ENCODE results near the gene GLS. TPM values are rescaled to one million over a fixed set of nuclear protein-coding genes. Genes with fewer than 3 reads are reported as not detected.
"Not testable (repeated sequence)": the region's sequence is repeated elsewhere in the genome, so short reads cannot be mapped to it uniquely, and the experiment has no call there.

The GLS gene
- total RNA-seq, 4 donors from 2014 or later, result 85.4 to 219 (median 117) TPM

DNA sequence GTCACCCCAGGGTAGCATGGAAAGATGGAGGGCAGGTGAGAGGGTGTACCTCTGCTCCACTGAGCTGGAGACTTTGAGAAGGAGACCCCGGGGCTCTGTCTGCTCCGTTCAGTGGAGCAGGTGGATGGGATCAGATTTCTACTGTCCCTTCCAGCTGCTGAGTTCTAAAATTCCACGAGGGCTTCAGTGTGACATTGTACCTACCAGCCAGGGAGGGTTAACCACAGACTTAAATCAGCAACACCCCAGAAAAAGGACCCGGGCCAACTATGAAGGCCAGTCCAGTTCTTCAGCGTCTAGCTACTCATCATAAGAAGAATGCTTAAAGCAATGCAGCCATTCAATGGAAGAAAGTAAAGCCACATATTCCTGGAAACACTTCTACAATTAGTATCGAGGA is 109.5 kb downstream of the GLS start:
- no peak overlapping the region for H3K4me3 ChIP-seq
- no peak for TF ChIP-seq POLR2AphosphoS5 (IDR thresholded peaks at IDR 0.05)
- TF ChIP-seq POLR2A (IDR thresholded peaks at IDR 0.05), result no peak
- no peak for TF ChIP-seq EP300 (IDR thresholded peaks at IDR 0.05)
- TF ChIP-seq, protein P1, sequence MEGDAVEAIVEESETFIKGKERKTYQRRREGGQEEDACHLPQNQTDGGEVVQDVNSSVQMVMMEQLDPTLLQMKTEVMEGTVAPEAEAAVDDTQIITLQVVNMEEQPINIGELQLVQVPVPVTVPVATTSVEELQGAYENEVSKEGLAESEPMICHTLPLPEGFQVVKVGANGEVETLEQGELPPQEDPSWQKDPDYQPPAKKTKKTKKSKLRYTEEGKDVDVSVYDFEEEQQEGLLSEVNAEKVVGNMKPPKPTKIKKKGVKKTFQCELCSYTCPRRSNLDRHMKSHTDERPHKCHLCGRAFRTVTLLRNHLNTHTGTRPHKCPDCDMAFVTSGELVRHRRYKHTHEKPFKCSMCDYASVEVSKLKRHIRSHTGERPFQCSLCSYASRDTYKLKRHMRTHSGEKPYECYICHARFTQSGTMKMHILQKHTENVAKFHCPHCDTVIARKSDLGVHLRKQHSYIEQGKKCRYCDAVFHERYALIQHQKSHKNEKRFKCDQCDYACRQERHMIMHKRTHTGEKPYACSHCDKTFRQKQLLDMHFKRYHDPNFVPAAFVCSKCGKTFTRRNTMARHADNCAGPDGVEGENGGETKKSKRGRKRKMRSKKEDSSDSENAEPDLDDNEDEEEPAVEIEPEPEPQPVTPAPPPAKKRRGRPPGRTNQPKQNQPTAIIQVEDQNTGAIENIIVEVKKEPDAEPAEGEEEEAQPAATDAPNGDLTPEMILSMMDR (IDR thresholded peaks at IDR 0.05), result no peak
- H3K27ac ChIP-seq, result no peak overlapping the region
- no peaks in the 10 kb centered on the region for H3K4me1 ChIP-seq
- H3K36me3 ChIP-seq, result peaks cover 0 to 100% of the 10 kb centered on the region in 2 donors
- no peaks in the 10 kb centered on the region for H3K9me3 ChIP-seq
- ATAC-seq, result no peak
- H3K27me3 ChIP-seq, result no peaks in the 10 kb centered on the region
- WGBS, 2 donors (ENCODE audit: low coverage in 1 of 2), result 73 to 81% methylated on average over 4 to 5 of the region's 6 CpGs

DNA sequence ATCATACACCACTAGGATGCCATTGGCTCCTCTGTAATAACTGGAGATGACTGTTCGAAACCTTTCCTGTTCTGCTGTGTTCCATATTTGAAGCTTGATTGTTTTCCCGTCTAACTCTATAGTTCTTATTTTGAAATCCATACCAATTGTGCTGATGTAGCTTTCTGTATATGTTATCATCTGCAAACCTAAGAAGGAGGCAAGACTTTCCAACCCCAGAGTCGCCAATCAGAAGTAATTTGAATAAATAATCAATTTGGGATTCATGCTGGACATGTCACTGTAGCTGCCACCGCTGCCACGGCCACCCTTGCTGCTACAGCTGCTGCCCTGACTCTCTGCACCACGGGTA is 112.6 kb downstream of the GLS start:
- TF ChIP-seq EP300 (IDR thresholded peaks at IDR 0.05) (no peak), POLR2AphosphoS5 (IDR thresholded peaks at IDR 0.05) (no peak)
- WGBS, 2 donors (ENCODE audit: low coverage in 1 of 2), result 91 to 94% methylated on average over 3 to 6 of the region's 6 CpGs
- Histone ChIP-seq H3K4me1 (peaks cover 0 to 16% (median 0%) of the 10 kb centered on the region in 3 donors), H3K36me3 (peaks cover 4 to 100% of the 10 kb centered on the region in 2 donors), H3K4me3 (no peak overlapping the region), H3K27ac (no peak overlapping the region), H3K27me3 (no peaks in the 10 kb centered on the region), H3K9me3 (no peaks in the 10 kb centered on the region)
- ATAC-seq, result no peak

- Histone ChIP-seq H3K27ac (no peak overlapping the region), H3K4me1 (peaks cover 0 to 16% (median 0%) of the 10 kb centered on the region in 3 donors), H3K4me3 (no peak overlapping the region), H3K36me3 (peaks cover 4 to 100% of the 10 kb centered on the region in 2 donors), H3K27me3 (no peaks in the 10 kb centered on the region), H3K9me3 (no peaks in the 10 kb centered on the region)
- ATAC-seq, result no peak
- WGBS, 2 donors (ENCODE audit: low coverage in 1 of 2), result 69 to 87% methylated on average over 6 to 7 of the region's 7 CpGs
- no peak for TF ChIP-seq POLR2AphosphoS5 (IDR thresholded peaks at IDR 0.05)
Observed at GRCh38 chr2:190994148-190994547, 113.5 kb downstream of the GLS start.

DNA sequence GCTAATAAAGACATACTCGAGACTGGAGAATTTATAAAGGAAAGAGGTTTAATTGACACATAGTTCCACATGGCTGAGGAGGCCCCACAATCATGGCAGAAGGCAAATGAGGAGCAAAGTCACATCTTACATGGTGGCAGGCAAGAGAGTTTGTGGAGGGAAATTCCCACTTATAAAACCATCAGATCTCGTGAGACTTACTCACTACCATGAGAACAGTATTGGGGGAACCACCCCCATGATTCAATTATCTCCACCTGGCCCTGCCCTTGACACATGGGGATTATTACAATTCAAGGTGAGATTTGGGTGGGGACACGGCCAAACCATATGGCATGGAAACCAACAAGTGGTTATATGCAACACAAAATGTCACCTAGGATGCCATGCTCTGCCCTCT is 114.7 kb downstream of the GLS start:
- 71 to 100% methylated on average over 2 to 3 of the region's 3 CpGs for WGBS, 2 donors (ENCODE audit: low coverage in 1 of 2)
- not testable (repeated sequence) for H3K9me3 ChIP-seq, H3K27me3 ChIP-seq, H3K4me3 ChIP-seq, H3K27ac ChIP-seq, ATAC-seq
- H3K4me1 ChIP-seq, result peaks cover 0 to 16% (median 0%) of the 10 kb centered on the region in 3 donors
- peaks cover 5 to 100% of the 10 kb centered on the region in 2 donors for H3K36me3 ChIP-seq

DNA sequence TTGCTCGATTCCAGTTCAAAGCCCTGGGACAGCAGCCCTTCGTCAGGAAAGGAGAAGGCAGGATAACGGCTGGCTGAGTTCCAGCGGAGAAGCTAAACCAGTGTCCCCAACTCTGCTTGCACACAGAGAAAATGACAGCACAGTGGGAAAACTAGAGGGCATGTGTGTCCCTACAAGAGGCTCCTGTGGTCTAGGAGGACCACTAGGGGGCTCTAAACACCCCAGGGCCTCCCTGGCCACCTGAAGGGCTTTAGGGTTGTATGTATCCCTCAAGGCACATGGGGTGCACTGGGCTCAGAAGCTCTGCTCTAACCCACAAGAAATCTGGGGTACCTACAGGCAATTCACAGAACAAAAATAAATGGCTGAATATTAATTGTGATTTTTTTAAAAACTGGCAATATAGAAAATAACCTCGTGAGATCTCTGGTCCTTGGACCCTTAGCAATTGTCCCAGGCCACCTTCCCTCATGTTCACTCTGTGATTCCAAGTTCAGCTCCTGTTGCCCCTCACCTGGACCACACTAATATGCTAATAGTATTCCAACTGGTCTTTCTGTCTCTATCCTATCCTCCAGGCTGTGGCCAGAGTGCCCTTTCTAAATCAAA is 115.8 kb downstream of the GLS start:
- Histone ChIP-seq H3K4me3 (no peak overlapping the region), H3K27me3 (no peaks in the 10 kb centered on the region), H3K9me3 (no peaks in the 10 kb centered on the region), H3K36me3 (peaks cover 7 to 100% of the 10 kb centered on the region in 2 donors), H3K4me1 (peaks cover 0 to 16% (median 0%) of the 10 kb centered on the region in 3 donors), H3K27ac (peak overlapping the region in 2 of 4 donors; percentile 7 to 18)
- TF ChIP-seq EP300 (IDR thresholded peaks at IDR 0.05) (no peak), POLR2AphosphoS5 (IDR thresholded peaks at IDR 0.05) (no peak), POLR2A (IDR thresholded peaks at IDR 0.05) (no peak)
- TF ChIP-seq, protein P1 (IDR thresholded peaks at IDR 0.05), result peak; percentile 14 to 46 (median 26)
- peak; percentile 56 for ATAC-seq
- WGBS, 2 donors (ENCODE audit: low coverage in 1 of 2), result 79 to 82% methylated on average over 4 to 5 of the region's 5 CpGs

GRCh38 chr2:190996947-190997346 is 116.3 kb downstream of the GLS start:
- Histone ChIP-seq H3K36me3 (peaks cover 7 to 100% of the 10 kb centered on the region in 2 donors), H3K27ac (peak overlapping the region in 2 of 4 donors; percentile 7 to 18), H3K9me3 (no peaks in the 10 kb centered on the region), H3K4me1 (peaks cover 0 to 16% (median 0%) of the 10 kb centered on the region in 3 donors), H3K27me3 (no peaks in the 10 kb centered on the region), H3K4me3 (no peak overlapping the region)
- WGBS, 2 donors (ENCODE audit: low coverage in 1 of 2), result 62 to 71% methylated on average over 3 to 5 of the region's 5 CpGs
- TF ChIP-seq EP300 (IDR thresholded peaks at IDR 0.05), result no peak
- TF ChIP-seq POLR2A (IDR thresholded peaks at IDR 0.05), result no peak
- no peak for TF ChIP-seq POLR2AphosphoS5 (IDR thresholded peaks at IDR 0.05)
- TF ChIP-seq, protein P1 (IDR thresholded peaks at IDR 0.05), result no peak
- ATAC-seq, result peak; percentile 40
